Measurements from ENCODE around the gene NHSL1. TPM values are rescaled to one million over a fixed set of nuclear protein-coding genes. Genes with fewer than 3 reads are reported as not detected.

Gene NHSL1
- total RNA-seq, 1 experiment from 2014 or later, result 14.8 TPM

- Histone ChIP-seq H3K4me3 (ENCODE audit: insufficient read depth, low read depth, low read length) (no peak overlapping the region), H3K27me3 (ENCODE audit: control insufficient read depth, insufficient read depth, low read length) (no peaks in the 10 kb centered on the region), H3K36me3 (replicated peaks; ENCODE audit: control insufficient read depth, insufficient read depth, low read length) (no peaks in the 10 kb centered on the region)
- no peak for DNase-seq
Measured at GRCh38 chr6:138386897-138387296, 112.4 kb downstream of the NHSL1 start.

GRCh38 chr6:138383776-138384175 lies 115.5 kb downstream of the NHSL1 start:
- no peaks in the 10 kb centered on the region for H3K36me3 ChIP-seq (replicated peaks; ENCODE audit: control insufficient read depth, insufficient read depth, low read length)
- H3K27me3 ChIP-seq (ENCODE audit: control insufficient read depth, insufficient read depth, low read length), result no peaks in the 10 kb centered on the region
- DNase-seq, result no peak
- H3K4me3 ChIP-seq (ENCODE audit: insufficient read depth, low read depth, low read length), result no peak overlapping the region

GRCh38 chr6:138382498-138383265 lies 116.6 kb downstream of the NHSL1 start:
- Histone ChIP-seq H3K27me3 (ENCODE audit: control insufficient read depth, insufficient read depth, low read length) (no peaks in the 10 kb centered on the region), H3K4me3 (ENCODE audit: insufficient read depth, low read depth, low read length) (no peak overlapping the region), H3K36me3 (replicated peaks; ENCODE audit: control insufficient read depth, insufficient read depth, low read length) (no peaks in the 10 kb centered on the region)
- peak; percentile 28 for DNase-seq

- Histone ChIP-seq H3K36me3 (replicated peaks; ENCODE audit: control insufficient read depth, insufficient read depth, low read length) (no peaks in the 10 kb centered on the region), H3K4me3 (ENCODE audit: insufficient read depth, low read depth, low read length) (no peak overlapping the region), H3K27me3 (ENCODE audit: control insufficient read depth, insufficient read depth, low read length) (no peaks in the 10 kb centered on the region)
- peak; percentile 39 for DNase-seq
Measured at GRCh38 chr6:138378463-138378862, 120.8 kb downstream of the NHSL1 start.

GRCh38 chr6:138377844-138378243 lies 121.5 kb downstream of the NHSL1 start, which contains the start of gene SMIM28:
TSS of gene SMIM28 (plus strand) at chr6:138377905. CDS start at chr6:138378073, 168 bp downstream.
- DNase-seq, result no peak

GRCh38 chr6:138377042-138377441 lies 122.3 kb downstream of the NHSL1 start:
- no peak for DNase-seq
- Histone ChIP-seq H3K27me3 (ENCODE audit: control insufficient read depth, insufficient read depth, low read length) (no peaks in the 10 kb centered on the region), H3K36me3 (replicated peaks; ENCODE audit: control insufficient read depth, insufficient read depth, low read length) (no peaks in the 10 kb centered on the region), H3K4me3 (ENCODE audit: insufficient read depth, low read depth, low read length) (no peak overlapping the region)

More at GRCh38 chr6:138377844-138378243, 121.5 kb downstream of the NHSL1 start, which contains the start of gene SMIM28:
- Histone ChIP-seq H3K36me3 (replicated peaks; ENCODE audit: control insufficient read depth, insufficient read depth, low read length) (no peaks in the 10 kb centered on the region), H3K27me3 (ENCODE audit: control insufficient read depth, insufficient read depth, low read length) (no peaks in the 10 kb centered on the region), H3K4me3 (ENCODE audit: insufficient read depth, low read depth, low read length) (no peak within 1 kb of the TSS)

GRCh38 chr6:138374815-138375214 lies 124.5 kb downstream of the NHSL1 start:
- H3K27me3 ChIP-seq (ENCODE audit: control insufficient read depth, insufficient read depth, low read length), result no peaks in the 10 kb centered on the region

GRCh38 chr6:138374230-138374629 lies 125.1 kb downstream of the NHSL1 start:
- H3K36me3 ChIP-seq (replicated peaks; ENCODE audit: control insufficient read depth, insufficient read depth, low read length), result no peaks in the 10 kb centered on the region
- DNase-seq, result no peak
- H3K4me3 ChIP-seq (ENCODE audit: insufficient read depth, low read depth, low read length), result no peak overlapping the region
- no peaks in the 10 kb centered on the region for H3K27me3 ChIP-seq (ENCODE audit: control insufficient read depth, insufficient read depth, low read length)

More at GRCh38 chr6:138374815-138375214, 124.5 kb downstream of the NHSL1 start:
- Histone ChIP-seq H3K4me3 (ENCODE audit: insufficient read depth, low read depth, low read length) (no peak overlapping the region), H3K36me3 (replicated peaks; ENCODE audit: control insufficient read depth, insufficient read depth, low read length) (no peaks in the 10 kb centered on the region)
- DNase-seq, result no peak

- Histone ChIP-seq H3K36me3 (replicated peaks; ENCODE audit: control insufficient read depth, insufficient read depth, low read length) (no peaks in the 10 kb centered on the region), H3K27me3 (ENCODE audit: control insufficient read depth, insufficient read depth, low read length) (no peaks in the 10 kb centered on the region), H3K4me3 (ENCODE audit: insufficient read depth, low read depth, low read length) (no peak overlapping the region)
- no peak for DNase-seq
Measured at GRCh38 chr6:138372711-138373463, 126.4 kb downstream of the NHSL1 start.

Other genes starting within 250 kb of the NHSL1 start
- 0.35 TPM in 1 of 2 replicates, not detected in the other for gene SMIM28, start 121.6 kb downstream of the NHSL1 start, total RNA-seq (2014; rRNA removed; shearing (Covaris generic))
- gene HEBP2, start 95.3 kb downstream of the NHSL1 start, total RNA-seq (2014; rRNA removed; shearing (Covaris generic)), result 48.1 and 60.2 TPM in 2 replicates